Measurements from ENCODE around the gene RASA3.
"Not testable (repeated sequence)": the region's sequence is repeated elsewhere in the genome, so short reads cannot be mapped to it uniquely, and the experiment has no call there.

The RASA3 gene

GRCh38 chr13:114132419-114133121 lies at the start of gene RASA3:
Gene RASA3 (minus strand): TSS chr13:114132623. CDS start chr13:114132489, 134 bp downstream.
- DNase-seq = peak; percentile 79

GRCh38 chr13:114179087-114179658 lies 46.8 kb upstream of the RASA3 start, which contains the start of gene CFAP97D2:
Gene CFAP97D2 (plus strand): TSS chr13:114179257. CDS start chr13:114179331, 74 bp downstream.
- DNase-seq = no peak

- no peak for DNase-seq
Observed at GRCh38 chr13:114177245-114178010, 45.0 kb upstream of the RASA3 start.

GRCh38 chr13:114176359-114176902 lies 44.0 kb upstream of the RASA3 start:
- not testable (repeated sequence) for DNase-seq

GRCh38 chr13:114174529-114174961 lies 42.1 kb upstream of the RASA3 start:
- DNase-seq = no peak

GRCh38 chr13:114173745-114174144 lies 41.3 kb upstream of the RASA3 start:
- DNase-seq = no peak

GRCh38 chr13:114173272-114173671 lies 40.8 kb upstream of the RASA3 start:
- DNase-seq = no peak

GRCh38 chr13:114167885-114168284 lies 35.5 kb upstream of the RASA3 start:
- no peak for DNase-seq

GRCh38 chr13:114167426-114167825 lies 35.0 kb upstream of the RASA3 start:
- no peak for DNase-seq

GRCh38 chr13:114166381-114167131 lies 34.1 kb upstream of the RASA3 start:
- DNase-seq = no peak

- DNase-seq = no peak
Observed at GRCh38 chr13:114164681-114165429, 32.4 kb upstream of the RASA3 start.

GRCh38 chr13:114164053-114164452 lies 31.6 kb upstream of the RASA3 start:
- no peak for DNase-seq

- no peak for DNase-seq
Observed at GRCh38 chr13:114162533-114162922, 30.1 kb upstream of the RASA3 start.

GRCh38 chr13:114161644-114162532 lies 29.5 kb upstream of the RASA3 start:
- DNase-seq = peak; percentile 46

- DNase-seq = no peak
Observed at GRCh38 chr13:114161028-114161556, 28.7 kb upstream of the RASA3 start.

GRCh38 chr13:114158869-114159666 lies 26.6 kb upstream of the RASA3 start:
- DNase-seq = not testable (repeated sequence)

- no peak for DNase-seq
Observed at GRCh38 chr13:114157869-114158495, 25.6 kb upstream of the RASA3 start.

- DNase-seq = no peak
Observed at GRCh38 chr13:114155926-114156883, 23.8 kb upstream of the RASA3 start.

All from activated T-cell treated with anti-CD3 and anti-CD28 coated beads, Interleukin-2, amount 50 U/mL, for 1 hour (primary cell).